Measurements from ENCODE around the gene GLI2. TPM values are rescaled to one million over a fixed set of nuclear protein-coding genes. Genes with fewer than 3 reads are reported as not detected.

The GLI2 gene
- polyA plus RNA-seq, 1 experiment = 8.1 TPM

- H3K36me3 ChIP-seq (ENCODE audit: control insufficient read depth, insufficient read depth, low read length) = peaks cover 1% of the 10 kb centered on the region
- CTCF ChIA-PET = interaction anchor here (1.4 kb wide), 1 partner anchor 77 kb away, joined by 3 read pairs; no protein-coding TSS in a partner anchor
Observed at GRCh38 chr2:120772261-120772660, 36.6 kb downstream of the GLI2 start.

GRCh38 chr2:120773186-120773800, 37.6 kb downstream of the GLI2 start:
- DNase-seq (ENCODE audit: low read depth) = no peak
- ChIA-PET CTCF (no interaction called here), POLR2A (no interaction called here)
- TF ChIP-seq CTCF (IDR thresholded peaks at IDR 0.05; ENCODE audit: insufficient read depth, low read depth, low read length) = no peak
- Histone ChIP-seq H3K4me3 (ENCODE audit: low read depth, low read length) (no peak overlapping the region), H3K36me3 (ENCODE audit: control insufficient read depth, insufficient read depth, low read length) (peaks cover 1% of the 10 kb centered on the region), H3K27me3 (ENCODE audit: control insufficient read depth, insufficient read depth, low read length) (no peaks in the 10 kb centered on the region)

More at GRCh38 chr2:120772261-120772660, 36.6 kb downstream of the GLI2 start:
- DNase-seq (ENCODE audit: low read depth) = no peak
- no peaks in the 10 kb centered on the region for H3K27me3 ChIP-seq (ENCODE audit: control insufficient read depth, insufficient read depth, low read length)
- no peak for TF ChIP-seq CTCF (IDR thresholded peaks at IDR 0.05; ENCODE audit: insufficient read depth, low read depth, low read length)
- H3K4me3 ChIP-seq (ENCODE audit: low read depth, low read length) = no peak overlapping the region
- POLR2A ChIA-PET = no interaction called here

GRCh38 chr2:120774557-120775160, 39.0 kb downstream of the GLI2 start:
- no peaks in the 10 kb centered on the region for H3K27me3 ChIP-seq (ENCODE audit: control insufficient read depth, insufficient read depth, low read length)
- H3K4me3 ChIP-seq (ENCODE audit: low read depth, low read length) = no peak overlapping the region
- TF ChIP-seq CTCF (IDR thresholded peaks at IDR 0.05; ENCODE audit: insufficient read depth, low read depth, low read length) = no peak
- ChIA-PET POLR2A (no interaction called here), CTCF (no interaction called here)
- no peaks in the 10 kb centered on the region for H3K36me3 ChIP-seq (ENCODE audit: control insufficient read depth, insufficient read depth, low read length)
- DNase-seq (ENCODE audit: low read depth) = no peak

- Histone ChIP-seq H3K4me3 (ENCODE audit: low read depth, low read length) (no peak overlapping the region), H3K36me3 (ENCODE audit: control insufficient read depth, insufficient read depth, low read length) (no peaks in the 10 kb centered on the region), H3K27me3 (ENCODE audit: control insufficient read depth, insufficient read depth, low read length) (no peaks in the 10 kb centered on the region)
- POLR2A ChIA-PET = no interaction called here
- TF ChIP-seq CTCF (IDR thresholded peaks at IDR 0.05; ENCODE audit: insufficient read depth, low read depth, low read length) = no peak
- CTCF ChIA-PET = interaction anchor here (1.5 kb wide), 1 partner anchor 80 kb away, joined by 4 read pairs; no protein-coding TSS in a partner anchor
- no peak for DNase-seq (ENCODE audit: low read depth)
Observed at GRCh38 chr2:120775194-120775593, 39.5 kb downstream of the GLI2 start.

- Histone ChIP-seq H3K27me3 (ENCODE audit: control insufficient read depth, insufficient read depth, low read length) (no peaks in the 10 kb centered on the region), H3K4me3 (ENCODE audit: low read depth, low read length) (no peak overlapping the region), H3K36me3 (ENCODE audit: control insufficient read depth, insufficient read depth, low read length) (0 out of 2 replicates have a peak, but pooled peaks cover 2% of the 10 kb centered on the region)
- ChIA-PET CTCF (interaction anchor here (0.7 to 1.5 kb wide), 2 partner anchors 80 to 304 kb away, joined by 3 to 4 read pairs; no protein-coding TSS in a partner anchor), POLR2A (no interaction called here)
- no peak for DNase-seq (ENCODE audit: low read depth)
- TF ChIP-seq CTCF (IDR thresholded peaks at IDR 0.05; ENCODE audit: insufficient read depth, low read depth, low read length) = no peak
Observed at GRCh38 chr2:120775801-120776589, 40.3 kb downstream of the GLI2 start.

All from BJ (cell line).